ENCODE results near the gene HYAL1.

HYAL1 gene

GRCh38 chr3:50303013-50303815 lies at the start of gene HYAL1:
Gene HYAL1, minus strand, starts transcription at chr3:50303574. Its CDS starts 618 bp downstream, at chr3:50302956.
- TF ChIP-seq CTCF (conservative IDR thresholded peaks at IDR 0.05; ENCODE audit: low read depth, low read length), result peak; percentile 24
- DNase-seq (ENCODE audit: low read depth), result no peak
- H3K4me3 ChIP-seq (ENCODE audit: low read length), result no peak within 1 kb of the TSS

GRCh38 chr3:50352781-50353180 lies 49.4 kb upstream of the HYAL1 start:
- TF ChIP-seq CTCF (conservative IDR thresholded peaks at IDR 0.05; ENCODE audit: low read depth, low read length), result peak; percentile 45
- DNase-seq (ENCODE audit: low read depth), result no peak
- no peak overlapping the region for H3K4me3 ChIP-seq (ENCODE audit: low read length)

- no peak for DNase-seq (ENCODE audit: low read depth)
- H3K4me3 ChIP-seq (ENCODE audit: low read length), result peak overlapping the region; percentile 91
Measured at GRCh38 chr3:50351323-50351697, 47.9 kb upstream of the HYAL1 start.

GRCh38 chr3:50350527-50351322 lies 47.4 kb upstream of the HYAL1 start, which contains the start of the genes CYB561D2 and NPRL2:
Gene CYB561D2, plus strand, starts transcription at chr3:50350862. Its CDS starts 572 bp downstream, at chr3:50351434.
Gene NPRL2, minus strand, starts transcription at chr3:50350775. Its CDS starts 123 bp downstream, at chr3:50350652.
- peak; percentile 74 for DNase-seq (ENCODE audit: low read depth)
- H3K4me3 ChIP-seq (ENCODE audit: low read length), result peak within 1 kb of the TSS; percentile 91
- TF ChIP-seq CTCF (conservative IDR thresholded peaks at IDR 0.05; ENCODE audit: low read depth, low read length), result no peak

More at GRCh38 chr3:50351323-50351697, 47.9 kb upstream of the HYAL1 start:
- no peak for TF ChIP-seq CTCF (conservative IDR thresholded peaks at IDR 0.05; ENCODE audit: low read depth, low read length)

- TF ChIP-seq CTCF (conservative IDR thresholded peaks at IDR 0.05; ENCODE audit: low read depth, low read length), result no peak
- no peak for DNase-seq (ENCODE audit: low read depth)
Measured at GRCh38 chr3:50350213-50350526, 46.8 kb upstream of the HYAL1 start.

GRCh38 chr3:50347187-50347813 lies 43.9 kb upstream of the HYAL1 start:
- TF ChIP-seq CTCF (conservative IDR thresholded peaks at IDR 0.05; ENCODE audit: low read depth, low read length), result peak; percentile 72
- no peak overlapping the region for H3K4me3 ChIP-seq (ENCODE audit: low read length)
- DNase-seq (ENCODE audit: low read depth), result no peak

More at GRCh38 chr3:50350213-50350526, 46.8 kb upstream of the HYAL1 start:
- peak overlapping the region; percentile 91 for H3K4me3 ChIP-seq (ENCODE audit: low read length)
